Activated CD4-positive, CD25-positive, alpha-beta regulatory T cell (primary cell): Measurements from ENCODE around the gene LRWD1.
"Not testable (repeated sequence)": the region's sequence is repeated elsewhere in the genome, so short reads cannot be mapped to it uniquely, and the experiment has no call there.

Source experiments
- DNase-seq, 4 experiments: peaks; one replicate each; lab custom pipeline; 2025; lab: John Stamatoyannopoulos, UW

Gene LRWD1

DNA sequence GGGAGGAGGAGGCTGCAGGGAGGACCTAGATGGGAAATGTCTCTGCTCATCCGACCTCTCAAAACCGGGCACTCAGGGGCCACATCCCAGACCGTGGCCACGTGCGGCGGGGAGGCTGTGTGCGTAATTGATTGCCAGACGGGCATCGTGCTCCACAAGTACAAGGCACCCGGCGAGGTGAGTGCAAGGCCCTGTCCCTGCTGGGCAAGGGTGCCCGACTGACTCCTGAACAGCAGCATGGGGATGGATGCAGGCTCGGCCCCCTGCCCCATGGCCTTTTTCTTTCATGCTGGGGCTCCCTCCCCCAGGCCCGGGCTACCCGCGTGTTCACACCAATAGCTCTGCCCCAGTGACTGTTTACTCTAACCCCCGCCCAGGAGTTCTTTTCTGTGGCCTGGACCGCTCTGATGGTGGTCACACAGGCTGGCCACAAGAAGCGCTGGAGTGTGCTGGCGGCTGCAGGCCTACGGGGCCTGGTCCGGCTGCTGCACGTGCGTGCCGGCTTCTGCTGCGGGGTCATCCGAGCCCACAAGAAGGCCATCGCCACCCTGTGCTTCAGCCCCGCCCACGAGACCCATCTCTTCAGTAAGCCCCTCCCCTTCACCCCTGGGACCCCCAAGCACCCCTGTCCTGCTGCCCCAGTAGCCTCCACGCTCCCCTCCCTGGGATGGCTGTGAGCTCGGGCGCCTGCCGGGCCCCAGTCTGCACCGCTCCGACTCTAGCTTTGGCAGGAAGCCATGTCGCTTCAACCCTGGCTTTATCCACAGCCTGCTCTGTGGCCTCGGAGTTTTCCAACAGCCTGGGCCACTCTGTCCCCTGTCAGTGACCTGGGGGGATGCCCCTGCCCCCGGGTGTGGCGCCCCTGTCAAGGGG is 3.9 kb downstream of the LRWD1 start:
- DNase-seq = no peak

DNA sequence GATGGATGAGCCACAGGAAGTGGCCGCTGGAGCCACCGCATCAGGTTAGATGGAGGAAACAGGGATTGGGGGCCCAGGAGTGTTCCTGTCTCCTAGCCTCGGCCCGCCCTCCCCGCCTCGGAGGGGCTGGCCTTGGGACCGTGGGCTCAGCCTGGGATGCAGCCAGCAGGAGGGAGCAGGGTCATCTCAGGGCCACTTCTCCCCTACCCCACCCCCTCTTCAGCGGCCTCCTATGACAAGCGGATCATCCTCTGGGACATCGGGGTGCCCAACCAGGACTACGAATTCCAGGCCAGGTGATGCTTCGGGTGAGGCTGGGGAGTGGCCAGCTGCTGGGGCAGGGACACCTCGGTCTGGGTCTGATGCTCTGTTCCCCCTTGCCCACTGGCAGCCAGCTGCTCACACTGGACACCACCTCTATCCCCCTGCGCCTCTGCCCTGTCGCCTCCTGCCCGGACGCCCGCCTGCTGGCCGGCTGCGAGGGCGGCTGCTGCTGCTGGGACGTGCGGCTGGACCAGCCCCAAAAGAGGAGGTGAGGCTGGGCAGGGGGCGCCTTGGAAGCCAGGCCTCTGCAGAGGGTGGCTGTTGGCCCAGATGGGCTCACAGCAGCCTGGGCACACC is 4.7 kb downstream of the LRWD1 start:
- no peak for DNase-seq

DNA sequence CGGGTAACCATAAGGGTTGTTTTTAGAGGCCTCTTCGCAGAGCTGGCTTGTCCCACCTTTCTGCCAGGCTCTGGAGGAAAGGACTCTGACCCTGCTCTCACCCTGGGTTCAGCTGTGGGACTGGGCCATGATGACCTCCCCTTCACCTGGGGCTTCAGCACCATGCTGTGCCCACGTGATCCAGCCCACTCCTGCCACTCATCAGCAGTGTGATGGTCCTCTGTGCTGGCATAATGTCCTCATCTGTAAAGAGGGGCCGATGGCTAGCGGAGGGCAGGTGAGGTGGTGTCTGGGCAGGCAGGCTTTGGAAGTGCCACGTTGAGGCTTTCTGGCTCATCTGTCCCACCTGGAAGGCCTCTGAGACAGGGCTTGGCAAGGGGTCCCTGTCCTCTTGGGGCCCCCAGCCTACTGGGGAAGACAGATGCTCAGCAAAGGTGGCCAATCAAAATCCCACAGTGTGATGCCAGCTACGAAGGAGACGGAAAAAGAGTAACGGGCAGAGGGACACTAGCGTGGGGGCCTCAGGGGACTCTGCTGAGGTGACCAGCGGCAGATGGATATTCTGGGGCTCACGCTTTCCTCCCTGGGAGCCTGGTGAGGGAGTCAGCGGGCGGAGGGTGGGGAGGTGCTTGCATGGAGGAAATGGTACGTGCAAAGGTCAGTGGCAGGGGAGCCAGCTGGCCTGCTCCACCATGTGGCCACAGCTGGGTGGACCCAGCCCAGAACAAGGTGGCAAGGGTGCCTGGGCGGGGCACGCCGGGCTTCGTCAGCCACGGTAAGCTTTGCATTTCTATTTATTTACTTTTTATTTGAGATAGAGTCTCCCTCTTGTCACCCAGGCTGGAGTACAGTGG is 5.4 kb downstream of the LRWD1 start:
- no peak for DNase-seq

DNA sequence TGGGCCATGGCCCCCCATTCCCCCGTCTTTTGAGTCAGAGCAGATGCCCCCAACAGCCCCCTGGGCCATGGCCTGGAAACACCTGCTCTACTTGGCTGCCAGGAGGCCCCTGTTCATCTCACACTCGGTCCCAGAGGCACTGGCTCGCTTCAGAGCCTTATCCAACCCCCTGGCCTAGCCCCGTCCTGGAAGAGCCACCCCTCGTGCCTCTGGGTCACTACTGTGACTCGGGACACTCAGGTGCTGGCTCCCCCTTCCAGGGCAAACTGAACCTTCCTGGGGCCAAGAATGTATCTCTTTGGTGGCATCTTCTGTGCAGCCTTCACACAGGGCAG is 7.0 kb downstream of the LRWD1 start:
- no peak for DNase-seq

DNA sequence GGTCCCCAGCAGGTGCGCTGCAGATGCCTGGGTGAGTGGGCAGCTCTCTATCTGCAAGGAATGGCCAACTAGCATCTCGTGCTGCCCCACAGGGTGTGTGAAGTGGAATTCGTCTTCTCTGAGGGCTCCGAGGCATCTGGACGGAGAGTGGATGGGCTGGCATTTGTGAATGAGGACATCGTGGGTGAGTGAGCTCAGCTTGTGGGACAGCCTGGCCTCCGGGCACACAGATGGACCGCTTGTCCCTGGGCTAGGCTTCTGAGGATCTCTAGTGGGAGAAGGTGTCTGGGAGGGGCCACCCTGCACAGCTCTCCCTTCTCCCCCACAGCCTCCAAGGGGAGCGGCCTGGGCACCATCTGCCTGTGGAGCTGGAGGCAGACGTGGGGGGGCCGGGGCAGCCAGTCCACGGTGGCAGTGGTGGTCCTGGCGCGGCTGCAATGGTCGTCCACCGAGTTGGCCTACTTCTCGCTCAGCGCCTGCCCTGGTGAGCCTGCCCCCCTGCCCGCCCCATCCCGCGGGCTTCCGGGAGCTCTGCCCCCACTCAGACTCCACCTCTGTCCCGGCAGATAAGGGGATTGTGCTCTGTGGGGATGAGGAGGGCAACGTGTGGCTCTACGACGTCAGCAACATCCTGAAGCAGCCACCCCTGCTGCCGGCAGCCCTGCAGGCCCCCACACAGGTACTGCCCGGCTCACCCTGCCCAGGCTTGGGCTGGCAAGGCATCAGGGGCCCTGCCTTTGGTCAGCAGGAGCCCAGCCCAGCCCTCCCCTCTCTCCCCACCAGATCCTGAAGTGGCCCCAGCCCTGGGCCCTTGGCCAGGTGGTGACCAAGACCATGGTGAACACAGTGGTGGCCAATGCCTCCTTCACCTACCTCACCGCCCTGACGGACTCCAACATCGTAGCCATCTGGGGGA is 7.6 kb downstream of the LRWD1 start:
- DNase-seq = no peak

DNA sequence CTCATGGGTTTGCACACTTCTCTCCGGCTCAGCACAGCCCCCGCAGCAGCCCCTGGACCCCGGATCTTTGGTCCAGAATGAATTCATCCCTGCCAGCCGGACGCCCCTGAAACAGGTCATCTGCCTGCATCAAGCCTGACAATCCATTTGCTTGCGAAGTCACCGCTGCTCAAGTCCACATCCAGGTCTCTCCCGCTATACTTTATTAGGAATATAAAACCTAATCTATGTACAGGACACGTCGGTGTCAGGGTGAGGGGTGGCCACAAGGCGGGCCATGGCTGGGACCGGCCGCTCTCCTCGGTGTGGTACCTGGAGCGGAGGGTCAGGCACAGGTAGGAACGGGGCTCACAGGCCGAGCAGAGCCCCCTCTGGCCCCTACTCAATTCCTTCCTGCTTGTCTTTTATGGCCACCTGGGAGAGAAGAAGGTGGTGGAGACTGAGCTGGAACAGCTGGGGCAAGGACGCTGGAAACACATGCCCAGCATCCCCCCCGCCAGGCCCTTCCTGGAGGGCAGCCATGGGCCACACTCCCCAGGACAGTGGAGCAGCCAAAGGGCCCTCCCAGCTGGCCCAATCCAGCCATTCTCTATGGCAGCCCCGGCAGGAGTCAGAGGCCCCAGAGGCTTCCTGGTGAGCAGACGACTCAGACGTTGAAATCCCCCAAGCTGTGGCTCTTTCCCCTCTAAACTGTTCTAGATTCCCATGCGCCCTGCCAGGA is 8.6 kb downstream of the LRWD1 start:
- DNase-seq = no peak

DNA sequence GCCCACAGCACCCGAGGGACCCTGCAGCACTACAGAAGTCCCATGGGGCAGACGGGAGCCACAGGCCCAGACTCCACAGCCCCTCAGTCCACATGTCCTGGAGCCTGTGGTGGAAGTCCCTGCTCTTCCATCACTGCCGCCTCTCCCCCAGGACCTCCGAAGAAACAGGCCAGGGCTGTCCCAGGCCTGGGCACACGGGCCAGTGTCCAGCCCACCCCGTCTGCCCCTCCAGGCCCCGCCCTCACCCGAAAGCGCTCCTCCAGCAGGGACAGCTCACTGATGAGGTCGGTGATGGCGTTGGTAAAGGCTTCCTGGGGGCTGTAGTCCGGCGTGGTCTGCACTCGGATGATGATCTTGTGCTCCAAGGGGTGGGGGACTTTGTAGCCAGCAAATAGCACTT is 9.3 kb downstream of the LRWD1 start:
- not testable (repeated sequence) for DNase-seq

DNA sequence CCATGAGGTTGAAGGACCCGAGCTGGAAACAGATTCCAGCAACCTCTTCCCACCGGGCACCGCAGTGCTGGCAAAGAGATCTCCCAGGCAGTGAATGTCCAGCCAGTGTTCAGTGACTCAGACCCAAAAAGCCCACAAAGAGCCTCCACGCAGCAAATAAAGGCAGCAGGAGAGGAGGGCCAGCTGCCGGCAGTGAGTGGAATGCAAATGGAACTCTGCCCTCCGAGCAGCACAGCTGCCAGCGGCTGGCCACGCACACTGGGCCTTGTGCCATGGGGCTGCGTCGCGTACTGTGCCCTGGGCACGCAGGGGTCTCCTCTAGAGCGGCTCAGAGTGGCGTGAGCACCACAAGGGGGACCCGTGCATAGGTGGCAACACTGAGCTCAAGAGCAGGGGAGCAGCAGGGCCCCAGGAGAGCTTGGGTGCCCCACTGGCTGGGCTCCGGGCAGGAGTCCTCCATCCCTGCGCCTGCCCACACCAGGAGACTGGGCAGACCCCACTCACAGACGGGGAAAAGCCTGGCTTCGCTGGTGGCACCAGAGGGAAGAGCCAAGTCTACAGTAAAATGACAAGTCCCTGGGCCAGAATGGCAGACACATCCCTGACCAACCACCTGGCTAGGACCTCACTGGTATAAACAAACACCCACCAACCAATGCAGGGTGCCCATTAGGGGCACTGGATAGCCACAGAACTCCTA is 10.1 kb downstream of the LRWD1 start:
- not testable (repeated sequence) for DNase-seq

DNA sequence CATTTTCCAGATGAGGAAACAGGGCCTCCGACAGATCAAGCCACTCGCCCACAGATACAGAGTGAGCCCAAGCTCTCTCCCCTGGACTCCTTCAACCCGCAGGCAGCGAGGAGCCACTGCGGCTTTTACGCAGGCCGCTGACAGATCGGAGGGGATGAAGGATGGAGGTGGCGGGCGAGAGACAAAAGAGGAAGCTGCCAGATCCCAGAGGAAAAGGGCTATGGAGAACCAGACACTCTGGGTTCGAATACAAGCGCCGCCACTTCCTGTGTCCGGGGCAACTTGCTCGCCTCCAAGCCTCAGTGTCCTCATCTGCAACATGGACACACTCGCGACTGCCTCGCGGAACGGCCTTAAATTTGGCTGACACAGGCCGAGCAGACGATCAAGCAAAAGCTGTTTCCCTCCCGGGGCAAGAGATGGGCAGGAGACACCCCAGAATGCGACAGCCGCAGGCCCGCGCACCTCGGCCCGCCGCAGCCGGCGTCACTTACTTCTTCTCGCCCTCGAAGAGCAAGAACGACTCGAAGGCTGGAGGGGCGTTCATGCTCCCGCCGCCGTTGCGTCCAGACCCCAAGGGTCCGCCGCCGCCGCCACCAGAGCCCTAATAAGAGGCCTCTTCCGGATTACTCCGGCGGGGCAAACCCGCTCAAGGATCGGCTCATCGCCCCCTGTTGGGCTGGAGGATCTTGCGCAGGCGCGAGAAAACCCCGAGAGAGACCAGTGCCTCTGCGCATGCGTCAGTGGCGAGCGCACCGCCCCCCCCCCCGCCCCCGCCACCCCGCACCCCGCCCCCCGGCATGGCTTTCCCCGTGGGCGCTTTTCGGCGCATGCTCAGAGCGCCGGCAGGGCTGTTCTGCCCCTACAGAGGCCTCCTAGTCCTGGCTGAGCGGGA is 13.8 kb downstream of the LRWD1 start, which contains the start of gene POLR2J:
POLR2J (minus strand) TSS at position 609 of the 895 bp plus-strand sequence; CDS start at position 547, 62 bp downstream.
- DNase-seq = not testable (repeated sequence)

DNA sequence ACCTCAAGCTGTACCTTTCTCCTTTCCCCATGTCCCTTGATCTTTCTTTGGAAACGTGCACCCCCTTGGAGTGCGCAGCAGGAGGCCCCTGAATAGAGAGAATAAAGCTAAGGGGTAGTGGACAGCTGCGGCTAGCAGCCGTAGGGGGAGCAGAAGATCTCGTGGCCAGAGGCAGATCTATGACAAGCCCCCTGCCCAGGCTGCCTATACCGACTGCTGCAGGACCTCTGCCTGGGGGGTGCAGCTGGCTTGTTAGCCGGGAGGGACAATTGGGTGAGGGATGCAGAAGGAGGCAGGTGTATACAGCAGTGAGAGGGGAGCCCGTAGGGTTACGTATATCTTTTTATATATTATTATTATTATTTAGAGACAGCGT is 14.4 kb downstream of the LRWD1 start:
- not testable (repeated sequence) for DNase-seq

DNA sequence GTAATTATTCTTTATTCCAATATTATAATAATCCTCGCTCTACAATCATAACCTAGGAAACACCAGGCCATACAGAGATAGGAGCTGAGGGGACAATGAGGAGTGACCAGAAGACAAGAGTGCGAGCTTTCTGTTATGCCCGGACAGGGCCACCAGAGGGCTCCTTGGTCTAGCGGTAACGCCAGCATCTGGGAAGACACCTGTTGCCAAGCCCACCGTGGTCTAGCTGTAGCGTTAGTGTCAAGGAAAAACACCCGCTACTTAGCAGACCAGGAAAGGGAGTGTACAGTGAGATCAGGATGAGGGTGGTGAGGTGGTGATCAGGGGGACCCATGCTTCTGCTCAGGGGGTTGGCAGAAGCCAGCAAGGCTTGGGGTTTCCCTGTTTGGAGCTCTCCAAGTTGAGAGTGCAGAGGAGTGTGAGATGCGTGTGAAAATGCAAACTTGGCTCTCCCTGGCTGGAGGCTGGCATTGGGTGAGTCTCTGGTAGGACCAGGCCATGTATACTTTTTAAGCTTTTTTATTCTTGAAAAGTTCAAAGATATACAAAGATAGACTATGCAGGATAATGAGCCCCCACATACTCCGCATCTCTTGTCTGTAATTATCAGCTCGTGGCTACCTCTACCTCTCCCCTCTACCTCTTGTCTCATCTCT is 15.3 kb downstream of the LRWD1 start:
- DNase-seq = not testable (repeated sequence)

DNA sequence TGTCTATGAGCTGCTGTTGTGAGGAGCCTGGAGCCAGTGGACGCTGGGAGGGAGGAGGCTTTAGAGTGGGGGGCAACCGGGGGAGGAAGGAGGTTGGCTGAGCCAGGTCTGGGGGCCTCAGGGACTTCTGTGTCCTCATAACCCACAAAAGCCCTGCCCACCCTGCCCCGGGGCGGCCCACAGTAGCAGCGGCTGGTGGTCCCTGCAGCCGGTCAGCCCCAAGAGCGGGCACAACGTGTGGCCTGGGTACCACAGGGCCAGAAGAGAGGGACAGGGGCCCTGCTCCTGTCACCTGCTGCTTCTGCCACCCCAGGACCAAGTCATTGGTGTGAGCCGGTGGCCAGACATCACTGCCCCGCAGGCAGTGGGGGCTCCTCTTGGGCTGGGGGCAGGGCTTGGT is 17.2 kb downstream of the LRWD1 start:
- not testable (repeated sequence) for DNase-seq

DNA sequence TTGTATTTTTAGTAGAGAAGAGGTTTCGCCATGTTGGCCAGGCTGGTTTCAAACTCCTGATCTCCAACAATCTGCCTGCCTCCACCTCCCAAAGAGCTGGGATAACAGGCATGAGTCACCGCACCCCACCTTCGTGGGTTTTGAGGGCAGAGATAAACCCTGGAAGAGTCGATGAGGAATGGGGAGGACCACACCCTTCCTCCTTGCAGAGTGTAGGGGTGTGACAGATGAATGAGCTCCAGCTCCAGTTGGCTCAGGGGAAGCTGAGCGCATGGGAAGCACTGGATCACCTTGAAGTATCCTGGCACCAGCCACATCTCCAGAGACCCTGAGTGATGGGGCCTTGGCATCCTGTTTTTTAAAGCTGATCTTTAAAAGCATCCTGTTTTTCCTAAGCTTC is 19.5 kb downstream of the LRWD1 start:
- not testable (repeated sequence) for DNase-seq

DNA sequence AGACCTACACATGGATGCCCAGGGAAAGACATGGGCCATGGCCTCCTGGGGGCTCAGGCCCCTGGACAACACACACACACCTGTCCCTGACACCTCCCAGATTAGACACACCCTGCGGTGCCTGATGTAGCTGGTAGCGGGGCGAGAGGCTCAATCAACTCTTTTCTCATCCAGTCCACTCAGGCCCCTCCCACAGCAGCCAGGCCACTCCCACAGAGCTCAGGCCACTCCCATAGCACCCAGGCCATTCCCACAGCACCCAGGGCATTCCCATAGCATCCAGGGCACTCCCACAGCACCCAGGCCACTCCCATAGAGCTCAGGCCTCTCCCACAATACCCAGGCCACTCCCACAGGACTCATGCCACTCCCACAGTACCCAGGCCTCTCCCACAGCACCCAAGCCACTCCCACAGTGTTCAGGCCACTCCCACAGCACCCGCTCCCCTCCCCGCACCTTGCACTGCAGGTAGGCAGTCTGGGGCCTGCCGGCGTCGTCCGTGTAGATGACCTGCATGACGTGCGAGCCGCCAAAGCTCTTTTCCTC is 25.8 kb downstream of the LRWD1 start:
- DNase-seq = not testable (repeated sequence)

DNA sequence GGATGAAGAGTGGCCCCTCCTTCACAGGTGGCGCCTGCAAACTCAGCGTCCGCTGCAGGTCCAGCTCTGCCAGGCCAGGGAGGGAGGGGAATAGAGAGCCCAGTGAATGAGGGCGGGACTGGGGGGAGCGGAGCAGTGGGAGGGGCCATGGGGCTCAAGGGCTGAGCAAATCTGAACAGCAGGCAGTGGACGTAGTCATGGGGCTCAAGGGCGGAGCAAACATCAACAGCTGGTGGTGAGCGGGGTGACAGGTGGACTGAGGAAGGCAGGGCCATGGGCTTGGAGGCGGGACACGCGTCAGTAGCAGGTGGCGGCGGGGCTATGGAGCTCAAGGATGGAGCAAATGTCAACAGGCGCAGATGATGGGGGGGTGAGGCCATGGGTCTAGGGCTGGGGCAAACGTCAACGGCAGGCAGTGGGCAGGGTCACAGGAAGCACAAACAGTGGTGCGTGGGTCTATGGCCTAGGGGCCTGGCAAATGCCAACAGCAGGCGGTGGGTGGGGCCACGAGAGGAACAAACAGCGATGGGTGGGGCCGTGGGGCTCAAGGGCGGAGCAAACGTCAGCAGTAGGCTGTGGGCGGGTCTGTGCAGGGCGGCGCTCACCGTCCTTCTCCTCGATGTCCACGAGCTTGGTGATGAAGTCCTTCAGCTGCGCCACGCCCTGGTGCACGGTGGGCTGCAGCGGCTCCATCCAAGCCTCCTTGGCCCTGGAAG is 28.6 kb downstream of the LRWD1 start:
- not testable (repeated sequence) for DNase-seq

DNA sequence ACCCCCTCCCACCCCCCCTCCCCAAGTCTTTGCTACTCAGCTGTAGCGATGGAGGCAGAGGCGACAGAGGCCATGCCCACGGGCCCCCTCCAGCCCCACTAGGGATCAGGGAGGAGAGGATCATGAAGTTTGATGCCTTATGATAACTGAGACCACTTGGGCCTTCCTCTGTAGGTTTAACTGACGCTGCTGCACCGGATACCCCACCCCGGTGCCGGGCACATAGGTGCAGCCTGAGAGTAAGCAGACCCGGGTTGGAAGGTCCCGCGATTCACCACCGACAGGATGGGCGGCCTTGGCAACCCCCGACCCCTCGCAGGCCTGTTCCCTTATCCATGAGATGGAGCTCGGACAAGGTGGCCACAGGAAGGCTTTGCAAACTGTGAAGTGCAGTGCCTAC is 29.2 kb downstream of the LRWD1 start:
- not testable (repeated sequence) for DNase-seq

DNA sequence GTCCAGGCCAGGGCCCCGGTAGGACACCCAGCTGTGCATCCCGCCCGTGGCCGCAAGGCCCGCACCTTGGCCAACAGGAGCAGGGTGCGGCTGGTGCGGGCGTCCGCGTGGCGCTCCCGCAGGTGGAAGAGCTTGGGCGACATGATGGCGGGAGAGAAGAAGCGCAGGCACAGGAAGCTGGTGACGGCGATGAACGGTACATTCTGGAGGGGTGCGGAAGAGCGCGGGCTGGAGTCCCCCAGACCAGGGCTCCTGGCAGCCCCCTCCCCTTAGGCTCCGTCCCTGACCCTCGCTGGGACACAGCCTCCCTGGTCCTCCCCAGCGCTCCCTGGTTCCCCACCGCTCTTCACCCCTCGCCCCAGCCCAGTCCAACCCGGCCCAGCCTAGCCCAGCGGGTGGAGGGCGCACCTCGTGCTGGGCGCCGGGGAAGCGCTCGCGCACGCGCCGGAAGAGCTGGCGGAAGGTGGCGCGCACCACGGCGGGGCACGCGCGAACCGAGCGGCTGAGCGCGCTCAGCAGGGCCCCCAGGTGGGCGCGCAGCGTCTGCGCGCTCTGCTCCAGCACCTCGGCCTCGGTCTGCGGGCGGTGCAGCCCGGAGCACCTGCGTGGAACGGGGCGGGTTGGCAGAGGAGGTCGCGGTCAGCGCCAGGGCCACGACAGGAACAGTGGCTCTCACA is 29.8 kb downstream of the LRWD1 start:
- DNase-seq = not testable (repeated sequence)
